HG02973 (cell line): ENCODE data around the gene AGRN.
"Not testable (repeated sequence)": the region's sequence is repeated elsewhere in the genome, so short reads cannot be mapped to it uniquely, and the experiment has no call there.

Experiments
- ATAC-seq: cut with Tn5 transposase; IDR thresholded peaks from one replicate; pipeline ENCODE4 v1.9.1; 2021; ENCODE audit warnings: moderate library complexity; ENCODE audit not compliant: unreplicated experiment

AGRN gene

DNA sequence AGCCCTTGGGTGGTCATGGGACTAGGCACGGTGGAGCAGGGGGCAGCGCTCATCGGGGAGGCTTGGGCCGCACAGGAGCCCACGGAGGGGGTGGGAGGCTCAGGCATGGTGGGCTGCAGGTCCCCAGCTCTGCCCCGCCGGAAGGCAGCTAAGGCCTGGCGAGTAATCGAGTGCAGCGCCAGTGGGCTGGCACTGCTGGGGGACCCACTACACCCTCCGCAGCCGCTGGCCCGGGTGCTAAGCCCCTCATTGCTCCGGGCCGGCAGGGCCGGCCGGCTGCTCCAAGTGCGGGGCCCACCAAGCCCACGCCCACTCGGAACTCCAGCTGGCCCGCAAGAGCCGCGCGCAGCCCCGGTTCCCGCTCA, 1.6 kb upstream of the AGRN start:
- not testable (repeated sequence) for ATAC-seq

DNA sequence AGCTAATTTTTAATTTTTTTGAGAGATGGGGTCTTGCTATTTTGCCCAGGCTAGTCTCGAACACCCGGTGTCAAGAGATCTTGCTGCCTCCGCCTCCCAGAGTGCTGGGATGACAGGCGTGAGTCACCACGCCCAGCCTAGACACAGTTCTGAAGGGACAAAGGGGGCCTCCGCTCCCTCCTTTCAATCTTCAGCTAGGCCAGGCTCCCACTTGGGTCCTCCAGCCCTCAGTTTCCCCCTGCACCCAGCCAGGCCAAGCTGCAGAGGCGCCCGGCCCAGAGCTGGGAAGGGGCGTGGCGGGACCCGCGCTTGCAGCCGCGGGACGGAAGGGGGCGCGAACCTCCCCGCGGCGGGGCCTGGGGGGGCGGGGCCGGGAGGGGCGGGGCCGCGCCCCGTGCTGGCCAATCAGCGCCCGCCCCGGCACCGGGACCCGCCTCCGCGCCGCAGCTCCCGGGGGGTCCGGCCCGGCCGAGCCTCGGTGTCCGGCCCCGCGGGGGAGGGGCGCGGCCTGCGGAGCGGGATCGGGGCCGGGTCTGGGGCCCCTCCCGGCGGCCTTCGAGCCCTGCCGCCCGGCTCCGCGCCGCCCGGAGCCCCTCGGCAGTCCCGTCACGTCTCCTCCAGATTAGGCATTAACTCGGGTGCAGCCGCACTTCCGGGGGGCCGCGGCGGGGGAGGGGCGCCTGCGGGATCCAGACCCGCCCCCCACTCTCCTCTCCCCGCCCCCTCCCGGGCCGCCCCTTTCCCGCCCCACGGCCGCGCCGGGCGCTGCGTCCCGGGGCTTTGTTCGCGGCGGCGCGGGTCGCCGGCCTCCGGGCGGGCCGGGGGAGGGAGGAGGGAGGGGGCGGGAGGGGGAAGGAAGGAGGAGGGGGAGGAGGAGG, 559 bp upstream of the AGRN start:
- peak; percentile 53 for ATAC-seq

DNA sequence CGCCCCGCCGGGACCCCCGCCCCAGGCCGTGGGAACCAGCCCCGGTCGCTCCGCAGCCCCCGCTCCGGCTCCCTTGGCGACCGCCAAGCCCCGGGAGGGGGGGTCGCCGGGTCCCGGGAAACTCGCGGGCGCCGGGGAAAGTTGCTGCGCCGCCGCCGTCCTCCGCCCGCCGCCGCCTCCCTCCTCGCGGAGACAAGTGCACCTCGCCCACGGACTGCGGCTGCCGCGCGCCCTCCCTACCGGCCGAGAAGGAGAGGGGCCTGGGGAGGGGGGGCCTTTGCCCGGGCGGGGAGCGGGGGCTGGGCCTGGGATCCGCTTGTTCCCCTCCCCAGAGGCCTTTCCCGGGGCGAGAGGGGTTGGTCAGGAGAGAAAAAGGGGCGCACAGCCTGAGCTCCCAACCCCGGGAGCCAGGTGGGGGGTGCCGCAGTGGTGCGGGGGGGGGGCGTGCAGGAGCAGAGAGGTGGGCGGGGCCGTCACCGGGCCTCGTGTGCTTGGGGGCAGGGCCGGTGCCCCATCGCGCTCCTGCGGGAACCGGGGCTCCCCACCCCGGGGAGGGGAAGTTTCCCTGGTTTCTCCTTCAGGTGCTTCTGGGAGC, 592 bp downstream of the AGRN start:
- ATAC-seq: peak; percentile 11

- no peak for ATAC-seq
Observed at GRCh38 chr1:1021010-1021919, 1.3 kb downstream of the AGRN start.

- no peak for ATAC-seq
Observed at GRCh38 chr1:1021920-1022259, 2.0 kb downstream of the AGRN start.

DNA sequence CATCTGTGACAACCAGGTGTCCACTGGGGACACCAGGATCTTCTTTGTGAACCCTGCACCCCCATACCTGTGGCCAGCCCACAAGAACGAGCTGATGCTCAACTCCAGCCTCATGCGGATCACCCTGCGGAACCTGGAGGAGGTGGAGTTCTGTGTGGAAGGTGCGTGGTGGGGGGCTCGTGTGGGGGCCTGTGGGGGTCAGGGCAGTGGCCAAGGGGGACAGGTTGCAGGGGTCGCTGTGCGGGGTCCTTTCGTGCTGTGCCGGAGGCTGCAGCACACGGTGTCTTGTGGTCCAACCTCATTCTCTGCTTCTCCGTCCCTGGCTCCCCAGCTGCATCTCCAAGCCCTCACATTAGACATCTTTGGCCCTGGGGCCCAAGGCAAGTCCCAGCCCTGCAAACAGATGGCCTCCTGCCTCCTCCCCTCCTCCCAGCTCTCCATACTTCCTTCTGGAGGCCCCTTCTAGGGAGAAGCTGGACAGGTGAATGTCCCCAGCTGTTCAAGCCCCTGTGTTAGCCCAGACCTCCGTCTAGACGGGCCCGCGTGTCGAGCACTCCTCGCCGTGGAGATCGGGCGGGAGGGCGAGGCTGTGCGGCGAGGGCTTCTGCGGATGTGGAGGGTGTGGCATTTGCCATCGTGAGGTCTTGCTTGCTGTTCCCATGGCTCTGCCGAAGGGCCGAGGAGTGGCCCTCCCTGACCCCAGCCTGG, 2.5 kb downstream of the AGRN start:
- ATAC-seq: no peak

GRCh38 chr1:1023700-1024099, 3.8 kb downstream of the AGRN start:
- no peak for ATAC-seq

- no peak for ATAC-seq
Observed at GRCh38 chr1:1024149-1024770, 4.3 kb downstream of the AGRN start.

GRCh38 chr1:1024771-1025699, 5.1 kb downstream of the AGRN start:
- ATAC-seq: no peak

DNA sequence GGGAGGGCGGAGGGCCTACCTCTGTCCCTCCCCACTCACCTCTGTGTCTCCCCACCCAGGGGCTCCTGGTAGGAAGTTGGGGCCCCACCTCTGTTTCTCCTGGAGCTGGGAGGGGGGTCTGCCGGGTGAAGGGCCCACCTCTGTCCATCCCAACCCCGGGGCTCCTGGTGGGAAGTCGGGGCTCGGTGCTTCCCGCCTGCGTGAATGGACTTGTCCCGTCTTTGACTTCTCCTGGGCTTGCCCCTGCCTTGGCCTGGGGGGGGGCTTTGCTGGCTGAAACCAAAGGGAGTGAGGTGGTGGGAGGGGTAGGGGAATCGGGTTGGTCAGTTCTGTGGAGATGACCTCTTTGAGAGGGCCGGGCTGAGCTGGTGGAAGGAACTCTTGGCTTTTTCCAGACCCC, 5.8 kb downstream of the AGRN start:
- ATAC-seq: no peak

DNA sequence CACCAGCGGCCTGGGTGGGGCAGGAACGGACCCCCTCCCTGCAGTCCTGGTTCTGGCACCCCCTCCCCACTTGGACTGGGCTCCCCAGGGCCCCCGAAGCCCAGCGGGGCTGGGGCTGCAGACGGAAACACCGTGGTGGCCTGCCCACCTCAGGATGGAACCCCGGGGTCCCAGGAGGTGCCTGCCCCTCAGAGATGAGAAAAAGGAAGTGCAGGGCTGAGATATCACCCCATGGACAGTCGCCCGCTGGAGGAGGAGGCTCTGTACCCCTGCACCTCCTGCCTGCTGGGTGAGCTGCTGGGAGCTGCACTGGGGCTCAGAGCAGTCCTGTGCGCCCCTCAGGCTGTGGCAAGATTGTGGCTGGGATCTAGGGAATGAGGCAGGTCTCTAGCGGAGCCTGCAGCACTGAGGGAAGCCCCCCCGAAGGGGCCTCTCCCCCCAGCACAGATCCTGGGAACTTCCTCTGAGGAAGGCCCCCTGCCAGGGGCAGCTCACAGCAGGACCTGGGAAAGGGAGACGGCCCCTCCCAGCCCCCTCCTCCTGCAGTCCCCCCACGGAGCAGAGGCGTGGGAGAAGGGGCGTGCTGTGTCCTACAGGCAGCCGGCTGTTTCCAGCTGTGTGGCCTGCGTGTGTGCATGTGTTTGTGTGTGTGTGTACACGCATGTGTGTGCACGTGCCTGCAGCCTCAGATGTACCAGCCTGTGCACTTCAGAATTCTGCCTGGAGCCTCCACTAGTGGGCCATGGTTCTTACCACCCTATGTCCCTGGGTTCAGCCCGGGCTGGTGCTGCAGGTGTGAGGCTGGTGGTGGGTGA, 6.9 kb downstream of the AGRN start:
- no peak for ATAC-seq

DNA sequence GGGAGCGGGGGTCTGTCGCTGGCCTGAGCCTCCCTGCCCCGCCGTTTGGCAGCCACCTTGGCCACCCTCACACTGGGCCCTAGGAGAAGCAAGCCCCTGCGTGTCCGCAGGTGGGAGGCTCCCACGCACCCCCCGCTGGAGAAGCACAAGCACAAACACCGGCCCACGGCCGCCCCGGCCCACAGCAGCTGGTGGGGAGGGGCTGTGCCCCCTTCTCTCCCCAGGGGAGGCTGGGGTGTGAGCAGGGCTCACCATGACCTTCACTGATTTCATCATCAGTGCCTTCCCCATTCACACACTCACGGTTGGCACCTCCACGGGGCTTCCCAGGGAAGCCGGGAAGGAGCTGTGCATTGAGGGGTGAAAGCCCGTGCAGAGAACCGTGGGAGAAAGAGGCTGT, 7.9 kb downstream of the AGRN start:
- no peak for ATAC-seq

DNA sequence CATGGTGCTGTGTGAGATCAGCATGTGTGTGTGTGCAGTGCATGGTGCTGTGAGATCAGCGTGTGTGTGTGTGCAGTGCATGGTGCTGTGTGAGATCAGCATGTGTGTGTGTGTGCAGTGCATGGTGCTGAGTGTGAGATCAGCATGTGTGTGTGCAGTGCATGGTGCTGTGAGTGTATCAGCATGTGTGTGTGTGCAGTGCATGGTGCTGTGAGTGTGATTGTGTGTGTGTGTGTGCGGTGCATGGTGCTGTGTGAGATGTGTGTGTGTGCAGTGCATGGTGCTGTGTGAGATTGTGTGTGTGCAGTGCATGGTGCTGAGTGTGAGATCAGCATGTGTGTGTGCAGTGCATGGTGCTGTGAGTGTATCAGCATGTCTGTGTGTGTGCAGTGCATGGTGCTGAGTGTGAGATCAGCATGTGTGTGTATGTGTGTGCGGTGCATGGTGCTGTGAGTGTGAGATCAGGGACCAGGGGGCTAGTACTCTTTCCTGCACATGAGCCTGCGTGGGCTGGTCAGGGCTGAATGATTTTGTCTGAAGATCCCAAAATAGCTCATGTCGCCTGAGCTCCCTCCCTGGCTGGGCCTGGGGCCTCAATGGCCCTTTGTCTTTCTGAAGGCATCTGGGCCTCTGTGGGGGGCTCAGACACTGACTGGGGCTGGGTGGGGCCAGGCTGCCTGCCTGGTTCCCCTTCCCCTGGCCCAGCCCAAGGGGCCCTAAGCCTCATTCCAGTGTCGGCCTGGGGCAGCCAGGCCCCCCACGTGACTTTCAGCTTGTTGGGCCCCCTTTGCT, 11.1 kb downstream of the AGRN start:
- not testable (repeated sequence) for ATAC-seq

DNA sequence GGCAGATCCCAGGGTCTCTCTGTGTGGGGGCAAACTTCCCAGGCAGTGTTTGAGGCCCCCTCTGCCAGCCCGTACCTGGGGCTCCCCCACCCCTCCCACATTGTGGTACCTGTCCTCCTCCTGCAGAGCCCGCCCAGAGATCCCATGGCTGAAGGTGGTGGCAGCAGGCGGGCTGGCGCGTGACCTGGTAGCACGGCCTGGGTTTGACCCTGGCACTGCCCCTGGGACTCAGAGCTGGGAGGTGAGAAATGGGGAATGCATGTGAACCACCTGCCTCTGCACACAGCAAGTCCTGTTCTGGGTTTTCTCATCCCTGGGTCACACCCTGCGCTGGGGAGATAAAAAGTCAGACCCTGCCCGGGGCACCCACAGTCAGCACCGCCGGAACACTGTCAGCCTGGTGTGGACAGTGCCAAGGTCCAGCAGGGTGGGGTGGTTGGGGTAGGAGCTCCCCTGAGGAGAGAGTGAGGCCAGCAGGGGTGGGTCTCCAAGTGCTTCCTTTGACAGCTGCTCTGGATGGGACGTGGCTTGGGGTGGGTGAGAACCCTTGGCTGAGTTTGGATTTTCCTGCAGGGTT, 11.8 kb downstream of the AGRN start:
- no peak for ATAC-seq

GRCh38 chr1:1032424-1032823, 12.5 kb downstream of the AGRN start:
- peak; percentile 4 for ATAC-seq

GRCh38 chr1:1033009-1033587, 13.2 kb downstream of the AGRN start:
- peak; percentile 61 for ATAC-seq

DNA sequence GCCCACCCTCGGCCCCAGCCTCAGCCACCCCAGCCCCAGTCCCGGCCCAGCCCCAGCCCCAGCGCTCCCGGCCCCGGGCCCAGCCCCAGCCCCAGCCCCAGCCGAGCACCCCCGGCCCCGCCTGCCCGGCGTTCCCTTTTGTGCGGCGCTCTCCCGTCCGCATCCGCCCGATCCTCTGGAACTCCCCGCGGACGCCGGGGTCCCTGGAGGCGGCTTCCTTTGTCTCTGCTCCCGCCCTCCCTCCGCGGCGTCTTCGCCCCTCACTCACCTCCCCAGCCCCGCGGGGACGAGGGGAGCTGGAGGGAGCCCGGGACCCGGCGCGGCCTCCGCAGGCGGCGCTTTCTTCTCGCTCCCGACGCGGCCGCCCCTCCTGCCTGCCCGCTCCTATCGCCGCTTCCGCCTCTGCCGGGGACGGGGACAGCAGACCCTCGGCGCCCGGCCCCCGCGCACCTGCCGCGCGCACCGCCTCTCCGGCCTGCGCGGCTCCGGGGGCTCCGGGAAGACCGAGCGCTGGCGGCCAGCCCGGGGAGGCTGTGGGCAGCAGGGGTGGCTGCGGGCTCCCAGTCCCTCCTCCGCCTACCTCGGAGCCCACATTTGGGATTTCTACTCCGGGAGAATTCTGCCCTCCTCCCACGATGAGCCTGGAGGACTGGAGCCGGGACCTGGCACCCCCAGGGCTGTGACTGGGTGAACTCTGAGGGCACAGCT, 14.0 kb downstream of the AGRN start:
- ATAC-seq: no peak
